ENCODE results near the gene KIRREL2.

The KIRREL2 gene

GRCh38 chr19:35841961-35842595 lies 14.6 kb upstream of the KIRREL2 start:
- H4K20me1 ChIP-seq (ENCODE audit: insufficient read depth, low read length), result no peaks in the 10 kb centered on the region
- H3K27me3 ChIP-seq (ENCODE audit: low read depth, low read length), result 0 out of 2 replicates have a peak, but pooled peaks cover 2% of the 10 kb centered on the region
- no peak overlapping the region for H3K4me2 ChIP-seq (ENCODE audit: low read length)
- H3K79me2 ChIP-seq (ENCODE audit: low read length), result no peaks in the 10 kb centered on the region
- H3K4me1 ChIP-seq (ENCODE audit: low read length), result no peaks in the 10 kb centered on the region
- H3K4me3 ChIP-seq (ENCODE audit: low read length), result no peak overlapping the region
- TF ChIP-seq, protein P1, sequence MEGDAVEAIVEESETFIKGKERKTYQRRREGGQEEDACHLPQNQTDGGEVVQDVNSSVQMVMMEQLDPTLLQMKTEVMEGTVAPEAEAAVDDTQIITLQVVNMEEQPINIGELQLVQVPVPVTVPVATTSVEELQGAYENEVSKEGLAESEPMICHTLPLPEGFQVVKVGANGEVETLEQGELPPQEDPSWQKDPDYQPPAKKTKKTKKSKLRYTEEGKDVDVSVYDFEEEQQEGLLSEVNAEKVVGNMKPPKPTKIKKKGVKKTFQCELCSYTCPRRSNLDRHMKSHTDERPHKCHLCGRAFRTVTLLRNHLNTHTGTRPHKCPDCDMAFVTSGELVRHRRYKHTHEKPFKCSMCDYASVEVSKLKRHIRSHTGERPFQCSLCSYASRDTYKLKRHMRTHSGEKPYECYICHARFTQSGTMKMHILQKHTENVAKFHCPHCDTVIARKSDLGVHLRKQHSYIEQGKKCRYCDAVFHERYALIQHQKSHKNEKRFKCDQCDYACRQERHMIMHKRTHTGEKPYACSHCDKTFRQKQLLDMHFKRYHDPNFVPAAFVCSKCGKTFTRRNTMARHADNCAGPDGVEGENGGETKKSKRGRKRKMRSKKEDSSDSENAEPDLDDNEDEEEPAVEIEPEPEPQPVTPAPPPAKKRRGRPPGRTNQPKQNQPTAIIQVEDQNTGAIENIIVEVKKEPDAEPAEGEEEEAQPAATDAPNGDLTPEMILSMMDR (IDR thresholded peaks at IDR 0.05; ENCODE audit: low read depth, low read length), result no peak
- no peak for TF ChIP-seq EZH2phosphoT487 (IDR thresholded peaks at IDR 0.05; ENCODE audit: low read depth)
- no peaks in the 10 kb centered on the region for H3K9me3 ChIP-seq (ENCODE audit: insufficient read depth, low read length)
- H2AFZ ChIP-seq (ENCODE audit: low read depth, low read length), result no peak overlapping the region
- no peak overlapping the region for H3K9ac ChIP-seq (ENCODE audit: low read length)
- no peaks in the 10 kb centered on the region for H3K36me3 ChIP-seq (replicated peaks; ENCODE audit: low read depth, low read length)
- H3K27ac ChIP-seq (ENCODE audit: low read length), result no peak overlapping the region

DNA sequence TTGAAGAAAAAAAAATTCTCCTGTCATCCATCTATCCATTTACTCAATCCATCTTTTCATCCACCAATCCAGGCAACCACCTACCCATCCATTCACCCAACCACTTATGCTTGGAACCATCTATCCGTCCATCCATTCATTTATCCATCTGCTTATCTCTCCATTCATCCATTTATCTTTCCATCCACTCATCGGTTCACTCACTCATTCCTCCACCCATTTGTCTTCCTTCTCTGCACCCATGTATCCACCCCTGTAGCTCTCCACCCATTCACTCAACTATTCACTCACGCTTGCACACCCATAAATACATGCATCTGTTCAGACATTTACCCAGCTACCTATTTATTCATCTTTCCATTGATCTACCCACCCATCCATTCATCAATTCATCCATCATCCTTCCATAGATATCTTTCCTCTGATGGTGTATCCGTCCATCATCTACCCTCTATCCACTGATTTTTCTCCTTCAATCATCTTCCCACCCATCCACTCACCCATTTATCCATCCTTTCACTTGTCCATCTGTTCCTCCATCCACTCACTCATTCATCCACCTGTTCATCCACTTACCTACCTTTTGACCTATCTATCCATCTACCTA lies 13.9 kb upstream of the KIRREL2 start:
- no peaks in the 10 kb centered on the region for H3K27me3 ChIP-seq (ENCODE audit: low read depth, low read length)
- no peaks in the 10 kb centered on the region for H3K4me1 ChIP-seq (ENCODE audit: low read length)
- H3K4me2 ChIP-seq (ENCODE audit: low read length), result no peak overlapping the region
- no peak overlapping the region for H3K9ac ChIP-seq (ENCODE audit: low read length)
- no peaks in the 10 kb centered on the region for H3K79me2 ChIP-seq (ENCODE audit: low read length)
- H3K9me3 ChIP-seq (ENCODE audit: insufficient read depth, low read length), result no peaks in the 10 kb centered on the region
- H3K36me3 ChIP-seq (replicated peaks; ENCODE audit: low read depth, low read length), result no peaks in the 10 kb centered on the region
- no peak overlapping the region for H3K27ac ChIP-seq (ENCODE audit: low read length)
- no peak overlapping the region for H2AFZ ChIP-seq (ENCODE audit: low read depth, low read length)
- TF ChIP-seq, protein P1 (IDR thresholded peaks at IDR 0.05; ENCODE audit: low read depth, low read length), result no peak
- no peak for TF ChIP-seq EZH2phosphoT487 (IDR thresholded peaks at IDR 0.05; ENCODE audit: low read depth)
- no peak overlapping the region for H3K4me3 ChIP-seq (ENCODE audit: low read length)
- H4K20me1 ChIP-seq (ENCODE audit: insufficient read depth, low read length), result no peaks in the 10 kb centered on the region

DNA sequence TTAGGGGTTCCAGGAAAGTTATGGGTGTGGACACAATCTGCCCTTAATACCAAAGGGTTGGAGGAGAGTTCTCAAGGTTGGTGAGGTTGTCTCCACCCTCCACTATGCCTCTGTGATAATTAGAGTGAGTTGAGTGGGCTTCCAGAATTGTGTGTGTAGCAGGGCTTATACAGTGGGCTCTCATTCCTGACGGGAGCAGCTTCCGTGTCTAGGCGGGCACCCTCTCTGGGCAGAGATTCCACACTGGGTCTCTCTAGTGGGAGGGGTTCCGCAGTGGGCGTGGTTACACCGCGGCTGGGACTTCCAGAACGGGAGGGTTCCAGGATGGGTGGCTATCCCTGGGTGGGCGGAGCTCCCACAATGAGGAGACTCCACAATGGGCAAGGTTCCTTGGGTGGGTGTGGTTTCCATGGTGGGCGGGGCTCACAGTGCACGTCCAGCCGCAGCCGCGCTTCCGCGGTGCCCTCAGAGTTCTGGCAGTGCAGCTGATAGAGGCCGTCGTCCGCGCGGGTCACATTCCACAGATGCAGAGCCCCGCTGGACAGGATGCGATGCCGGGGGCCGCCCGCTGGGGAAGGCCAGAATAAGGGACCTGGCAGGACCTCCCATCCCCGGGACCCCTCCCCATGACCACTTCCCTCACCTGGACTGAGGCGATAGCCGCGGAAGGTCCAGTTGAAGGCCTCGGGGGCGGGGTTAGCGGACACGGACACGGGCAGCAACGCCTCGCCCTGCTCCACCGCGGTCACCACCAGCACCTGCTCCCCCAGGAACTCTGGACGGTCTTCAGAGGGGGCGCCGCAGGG lies 12.8 kb upstream of the KIRREL2 start:
- Histone ChIP-seq H3K4me2 (ENCODE audit: low read length) (no peak overlapping the region), H3K4me3 (ENCODE audit: low read length) (no peak overlapping the region)

More for the DNA sequence above, 12.8 kb upstream of the KIRREL2 start:
- Histone ChIP-seq H3K27me3 (ENCODE audit: low read depth, low read length) (no peaks in the 10 kb centered on the region), H3K9ac (ENCODE audit: low read length) (no peak overlapping the region), H3K79me2 (ENCODE audit: low read length) (no peaks in the 10 kb centered on the region), H3K9me3 (ENCODE audit: insufficient read depth, low read length) (no peaks in the 10 kb centered on the region), H3K27ac (ENCODE audit: low read length) (no peak overlapping the region), H4K20me1 (ENCODE audit: insufficient read depth, low read length) (no peaks in the 10 kb centered on the region), H3K36me3 (replicated peaks; ENCODE audit: low read depth, low read length) (no peaks in the 10 kb centered on the region), H3K4me1 (ENCODE audit: low read length) (no peaks in the 10 kb centered on the region), H2AFZ (ENCODE audit: low read depth, low read length) (no peak overlapping the region)
- TF ChIP-seq, protein P1 (IDR thresholded peaks at IDR 0.05; ENCODE audit: low read depth, low read length), result no peak
- TF ChIP-seq EZH2phosphoT487 (IDR thresholded peaks at IDR 0.05; ENCODE audit: low read depth), result no peak
